ENCODE measurements around the gene RPL3. TPM values are rescaled to one million over a fixed set of nuclear protein-coding genes. Genes with fewer than 3 reads are reported as not detected.
A peak's percentile ranks its signal among the peaks of the same experiment; 100 is the strongest.

The RPL3 gene
- total and polyA plus RNA-seq, 2 of the 4 experiments (the other 2 are of a cell fraction) = 2,871 to 3,312 TPM

- H4K20me1 ChIP-seq (ENCODE audit: insufficient read depth, low read length) = peaks cover 100% of the 10 kb centered on the region
- no peak overlapping the region for H3K56ac ChIP-seq (ENCODE audit: extremely low read depth, insufficient read depth, low read length)
- dilution Hi-C loops (cut with HindIII; ENCODE audit: low sequenced_read_pairs, unreplicated experiment) = no loop called here
- no peaks in the 10 kb centered on the region for H3K9me3 ChIP-seq (ENCODE audit: control insufficient read depth, insufficient read depth, low read length)
- in situ Hi-C loops (cut with MboI; ENCODE audit: low sequenced_read_pairs) = loop anchor here (5.0 to 10.0 kb wide), 3 partner anchors 142 to 310 kb away; partner anchors contain the start of gene ATF4
- H3K27me3 ChIP-seq (ENCODE audit: control insufficient read depth, insufficient read depth, low read length) = no peaks in the 10 kb centered on the region
- no peak overlapping the region for H2AK5ac ChIP-seq (ENCODE audit: low read depth, low read length)
- H3K27ac ChIP-seq (ENCODE audit: insufficient read depth, low read length) = no peak overlapping the region
- no peaks in the 10 kb centered on the region; the same call in 1 of the 2 replicates for H3K9me1 ChIP-seq (ENCODE audit: insufficient read depth, low read length)
- H4K5ac ChIP-seq (ENCODE audit: low read depth, low read length) = no peak overlapping the region
- no peak overlapping the region for H3K4me2 ChIP-seq (ENCODE audit: low read depth, low read length)
- H3K79me1 ChIP-seq (ENCODE audit: low read depth in 1 of 2, low read length in 2 of 2) = peaks cover 23 to 79% of the 10 kb centered on the region in 2 experiments
- no TSS peak for BruUV-seq (replicated peaks)
- intact Hi-C loops (cut with micrococcal nuclease) = loop anchor here (10.0 kb wide), 2 partner anchors 310 to 550 kb away; no protein-coding TSS in a partner anchor
- H2AFZ ChIP-seq (replicated peaks; ENCODE audit: low read length, poor library complexity) = no peak overlapping the region
- ATAC-seq (ENCODE audit: low read depth) = no peak
- H2BK120ac ChIP-seq (ENCODE audit: low read depth, low read length) = no peak overlapping the region
- H2BK5ac ChIP-seq (ENCODE audit: low read depth, low read length, poor library complexity, severe bottlenecking) = no peak overlapping the region
- H3K14ac ChIP-seq (replicated peaks; ENCODE audit: low read depth, low read length) = no peak overlapping the region
- ChIA-PET CTCF (no interaction called here), POLR2A (ENCODE audit: unreplicated experiment) (interaction anchor here (0.6 kb wide), 1 partner anchor 62 kb away, joined by 3 read pairs; no protein-coding TSS in a partner anchor)
- H3K4me3 ChIP-seq (ENCODE audit: insufficient read depth, low read depth, low read length) = no peak overlapping the region
- H3K9ac ChIP-seq (ENCODE audit: low read depth, low read length) = no peak overlapping the region
- H4K8ac ChIP-seq (ENCODE audit: low read depth in 2 of 2, low read length in 2 of 2) = no peak overlapping the region
- peaks cover 26% of the 10 kb centered on the region for H3K4me1 ChIP-seq (ENCODE audit: control insufficient read depth, insufficient read depth, low read length)
- H3K36me3 ChIP-seq (ENCODE audit: control insufficient read depth, insufficient read depth, low read length) = peaks cover 78% of the 10 kb centered on the region
- no peak overlapping the region for H3K4ac ChIP-seq (ENCODE audit: low read depth, low read length)
- no peak overlapping the region for H2BK20ac ChIP-seq (ENCODE audit: low read depth, low read length)
- H4K91ac ChIP-seq (ENCODE audit: insufficient read depth, low read depth, low read length) = no peak overlapping the region
- DNase-seq = no peak
- TF ChIP-seq CEBPB (IDR thresholded peaks at IDR 0.05; ENCODE audit: low read depth, low read length) (no peak), POLR2A (IDR thresholded peaks at IDR 0.05; ENCODE audit: low read depth, low read length) (0 out of 2 replicates have a peak, but pooled peaks have one; percentile 14)
- H3K18ac ChIP-seq (ENCODE audit: low read depth, low read length) = no peak overlapping the region
- peak overlapping the region; percentile 66 for H2AK9ac ChIP-seq (replicated peaks; ENCODE audit: low read depth, low read length, poor library complexity)
- H2BK15ac ChIP-seq (ENCODE audit: low read depth, low read length) = no peak overlapping the region
- 87% methylated on average over 4 of the region's 14 CpGs; no CpG with 5 or more reads in 1 of the 2 experiments for WGBS, 2 experiments (ENCODE audit: extremely low coverage in 2 of 2, insufficient read length in 1 of 2)
- 0 out of 2 replicates have a peak overlapping the region, but pooled peaks have one; percentile 48 for H3K23ac ChIP-seq (ENCODE audit: low read depth, low read length)
Observed at GRCh38 chr22:39314251-39314971, 5.0 kb downstream of the RPL3 start.

Measured in IMR-90 (cell line).